IMR-90 (cell line): ENCODE measurements around the gene GPR62. TPM values are rescaled to one million over a fixed set of nuclear protein-coding genes. Genes with fewer than 3 reads are reported as not detected.

ENCODE experiments used
- ATAC-seq: fragments of 200-7000 bp; cut with Tn5 transposase; 2 replicates; pipeline ENCODE4 v1.9.1; 2020; ENCODE audit warnings: low read depth, mild to moderate bottlenecking, moderate library complexity
- BruUV-seq: library from RNA; stranded (reverse); fragments of 400-500 nt; replicated peaks from 2 replicates; lab custom pipeline; 2021; lab: Mats Ljungman, UMichigan
- CTCF ChIA-PET: fragments of 300-600 bp; formaldehyde crosslinking; extraction: SDS; loops from one replicate; lab custom pipeline; 2021; ENCODE audit warnings: antibody characterized with exemption; lab: Yijun Ruan, JAX
- POLR2A ChIA-PET: fragments of 300-600 bp; sonication (Branson Sonifier 250); formaldehyde crosslinking; loops from one replicate; lab custom pipeline; 2022; ENCODE audit warnings: antibody characterized with exemption; ENCODE audit not compliant: unreplicated experiment; lab: Charles Lee
- DNase-seq: peaks from one replicate; pipeline ENCODE4 v3.0.0; 2013
- H2AFZ ChIP-seq: replicated peaks from 2 replicates; pipeline ENCODE3; 2013; ENCODE audit warnings: low read length, mild to moderate bottlenecking; ENCODE audit not compliant: poor library complexity
- H2AK5ac ChIP-seq: 2 replicates; pipeline ENCODE4 v1.6.1; 2013; ENCODE audit warnings: low read depth, low read length, inconsistent platforms
- H2AK9ac ChIP-seq: replicated peaks from 2 replicates; pipeline ENCODE3; 2013; ENCODE audit warnings: mild to moderate bottlenecking, low read depth, low read length, moderate library complexity; ENCODE audit not compliant: poor library complexity
- H2BK120ac ChIP-seq: 2 replicates; pipeline ENCODE4 v1.6.1; 2013; ENCODE audit warnings: low read depth, low read length, inconsistent platforms
- H2BK15ac ChIP-seq: 3 replicates; pipeline ENCODE4 v1.6.1; 2013; ENCODE audit warnings: low read depth, low read length, inconsistent platforms
- H2BK20ac ChIP-seq: 2 replicates; pipeline ENCODE4 v1.6.1; 2013; ENCODE audit warnings: low read depth, mild to moderate bottlenecking, inconsistent platforms, low read length, moderate library complexity
- H2BK5ac ChIP-seq: 2 replicates; pipeline ENCODE4 v1.6.1; 2013; ENCODE audit warnings: mild to moderate bottlenecking, low read depth, low read length, inconsistent platforms; ENCODE audit not compliant: poor library complexity, severe bottlenecking
- H3K14ac ChIP-seq: replicated peaks from 2 replicates; pipeline ENCODE4 v1.6.1; 2013; ENCODE audit warnings: low read depth, low read length, inconsistent platforms
- H3K18ac ChIP-seq: 2 replicates; pipeline ENCODE4 v1.6.1; 2013; ENCODE audit warnings: low read depth, low read length, control low read depth
- H3K23ac ChIP-seq: 2 replicates; pipeline ENCODE4 v1.6.1; 2013; ENCODE audit warnings: low read depth, low read length, inconsistent platforms
- H3K27ac ChIP-seq: 2 replicates; pipeline ENCODE4 v1.5.1; 2013; ENCODE audit warnings: mild to moderate bottlenecking, control low read depth, low read length; ENCODE audit not compliant: insufficient read depth
- H3K27me3 ChIP-seq: 2 replicates; pipeline ENCODE4 v1.6.1; 2013; ENCODE audit warnings: low read length; ENCODE audit not compliant: control insufficient read depth, insufficient read depth
- H3K36me3 ChIP-seq: 2 replicates; pipeline ENCODE4 v1.6.1; 2013; ENCODE audit warnings: low read length, mixed read lengths; ENCODE audit not compliant: control insufficient read depth, insufficient read depth
- H3K4ac ChIP-seq: 2 replicates; pipeline ENCODE4 v1.6.1; 2013; ENCODE audit warnings: low read depth, low read length, inconsistent platforms
- H3K4me1 ChIP-seq: 2 replicates; pipeline ENCODE4 v1.6.1; 2013; ENCODE audit warnings: low read length, mixed read lengths; ENCODE audit not compliant: control insufficient read depth, insufficient read depth
- H3K4me2 ChIP-seq: 2 replicates; pipeline ENCODE4 v1.6.1; 2013; ENCODE audit warnings: low read depth, mild to moderate bottlenecking, control low read depth, low read length, moderate library complexity
- H3K4me3 ChIP-seq: 2 replicates; pipeline ENCODE4 v1.5.1; 2013; ENCODE audit warnings: low read depth, mild to moderate bottlenecking, control low read depth, low read length, moderate library complexity; ENCODE audit not compliant: insufficient read depth
- H3K56ac ChIP-seq: 2 replicates; pipeline ENCODE4 v1.6.1; 2013; ENCODE audit warnings: low read length, inconsistent platforms; ENCODE audit not compliant: insufficient read depth; ENCODE audit errors: extremely low read depth
- H3K79me1 ChIP-seq, 2 experiments: 2 replicates each; pipeline ENCODE4 v1.6.1; 2013; ENCODE audit warnings: low read length in 2 of 2, inconsistent platforms in 1 of 2, low read depth in 1 of 2
- H3K9ac ChIP-seq: 2 replicates; pipeline ENCODE4 v1.6.1; 2013; ENCODE audit warnings: low read depth, low read length, control low read depth
- H3K9me1 ChIP-seq: 2 replicates; pipeline ENCODE4 v1.6.1; 2013; ENCODE audit warnings: low read length, inconsistent platforms; ENCODE audit not compliant: insufficient read depth
- H3K9me3 ChIP-seq: 2 replicates; pipeline ENCODE4 v1.6.1; 2013; ENCODE audit warnings: low read length; ENCODE audit not compliant: control insufficient read depth, insufficient read depth
- H4K20me1 ChIP-seq: 2 replicates; pipeline ENCODE4 v1.6.1; 2013; ENCODE audit warnings: low read length, inconsistent platforms; ENCODE audit not compliant: insufficient read depth
- H4K5ac ChIP-seq: 2 replicates; pipeline ENCODE4 v1.6.1; 2013; ENCODE audit warnings: mild to moderate bottlenecking, low read depth, low read length, control low read depth
- H4K8ac ChIP-seq, 2 experiments: 2 replicates each; pipeline ENCODE4 v1.6.1; 2013; ENCODE audit warnings: low read depth in 2 of 2, low read length in 2 of 2, control low read depth in 1 of 2, inconsistent platforms in 1 of 2
- H4K91ac ChIP-seq: 2 replicates; pipeline ENCODE4 v1.6.1; 2013; ENCODE audit warnings: low read depth, low read length, inconsistent platforms; ENCODE audit not compliant: insufficient read depth
- BHLHE40 ChIP-seq: fragments of 150-350 bp; IDR thresholded peaks from 2 replicates; pipeline ENCODE4 v1.6.1; 2016; ENCODE audit warnings: mild to moderate bottlenecking, low read depth, low read length
- CEBPB ChIP-seq: IDR thresholded peaks from 2 replicates; pipeline ENCODE4 v1.6.1; 2012; ENCODE audit warnings: low read depth, low read length, improper control_type of control experiment
- CHD1 ChIP-seq: IDR thresholded peaks from 2 replicates; pipeline ENCODE4 v1.6.1; 2012; ENCODE audit warnings: low read depth, low read length, improper control_type of control experiment
- CTCF ChIP-seq: conservative IDR thresholded peaks from 2 replicates; pipeline ENCODE4 v1.5.1; 2012; ENCODE audit warnings: mild to moderate bottlenecking, low read depth, low read length, improper control_type of control experiment
- ELK1 ChIP-seq: fragments of 150-350 bp; IDR thresholded peaks from 2 replicates; pipeline ENCODE4 v1.6.1; 2016; ENCODE audit warnings: low read depth, mild to moderate bottlenecking, low read length, moderate library complexity, borderline replicate concordance
- FOS ChIP-seq: fragments of 150-350 bp; IDR thresholded peaks from 2 replicates; pipeline ENCODE4 v1.6.1; 2016; ENCODE audit warnings: low read depth, low read length
- MAFK ChIP-seq: IDR thresholded peaks from 2 replicates; pipeline ENCODE4 v1.6.1; 2012; ENCODE audit warnings: low read depth, low read length, improper control_type of control experiment
- MAZ ChIP-seq: IDR thresholded peaks from 2 replicates; pipeline ENCODE4 v1.6.1; 2012; ENCODE audit warnings: low read depth, mild to moderate bottlenecking, low read length, improper control_type of control experiment, moderate library complexity, borderline replicate concordance
- MXI1 ChIP-seq: IDR thresholded peaks from 2 replicates; pipeline ENCODE4 v1.6.1; 2012; ENCODE audit warnings: low read depth, mild to moderate bottlenecking, low read length, moderate library complexity, borderline replicate concordance
- NFE2L2 ChIP-seq: fragments of 150-350 bp; IDR thresholded peaks from 2 replicates; pipeline ENCODE4 v1.6.1; 2016; ENCODE audit warnings: low read depth, mild to moderate bottlenecking, low read length
- POLR2A ChIP-seq: IDR thresholded peaks from 2 replicates; pipeline ENCODE4 v1.6.1; 2012; ENCODE audit warnings: mild to moderate bottlenecking, low read depth, low read length
- RAD21 ChIP-seq: IDR thresholded peaks from 2 replicates; pipeline ENCODE4 v1.6.1; 2012; ENCODE audit warnings: low read length, improper control_type of control experiment
- RCOR1 ChIP-seq: IDR thresholded peaks from 2 replicates; pipeline ENCODE4 v1.6.1; 2012; ENCODE audit warnings: mild to moderate bottlenecking, low read length, improper control_type of control experiment; ENCODE audit not compliant: insufficient replicate concordance
- RFX5 ChIP-seq: IDR thresholded peaks from 2 replicates; pipeline ENCODE4 v1.8.0; 2012; ENCODE audit warnings: low read depth, mild to moderate bottlenecking, low read length, moderate library complexity
- SMC3 ChIP-seq: fragments of 150-350 bp; IDR thresholded peaks from 2 replicates; pipeline ENCODE4 v1.6.1; 2016; ENCODE audit warnings: low read depth, mild to moderate bottlenecking, antibody characterized with exemption, low read length, moderate library complexity
- USF2 ChIP-seq: fragments of 150-350 bp; IDR thresholded peaks from 2 replicates; pipeline ENCODE4 v1.6.1; 2017; ENCODE audit warnings: mild to moderate bottlenecking, antibody characterized with exemption, low read length, low read depth
- WGBS, 2 experiments: methylation state at CpG; one replicate each; pipeline versions ENCODE4 v1.1.5 to v1.1.7; 2013; ENCODE audit warnings: missing lambda C conversion rate in 2 of 2; ENCODE audit not compliant: insufficient read length in 1 of 2; ENCODE audit errors: extremely low coverage in 2 of 2; 5-methylcytosine and 5-hydroxymethylcytosine counted together
- dilution Hi-C: fragments of 300-500 bp; cut with HindIII; formaldehyde crosslinking; loops from one replicate; pipeline ENCODE4 v1.14.3; 2018; ENCODE audit warnings: low sequenced_read_pairs; ENCODE audit not compliant: unreplicated experiment
- in situ Hi-C: fragments of 300-500 bp; cut with MboI; formaldehyde crosslinking; loops from 3 replicates; pipeline ENCODE4 v1.14.3; 2019; ENCODE audit warnings: low sequenced_read_pairs, inconsistent platforms, mixed read lengths
- intact Hi-C: fragments of 100-400 bp; cut with micrococcal nuclease; formaldehyde crosslinking; loops from 2 replicates; pipeline ENCODE4 v1.10.0; 2022
- polyA plus RNA-seq, 3 experiments: library from polyadenylated mRNA; depleted of rRNA; stranded (reverse); fragments of >200 nt; gene quantifications; 2 replicates each; pipeline ENCODE4 v1.2.3, GENCODE V29; 2012; ENCODE audit warnings: low replicate concordance in 1 of 3
- total RNA-seq: library from RNA; depleted of rRNA; stranded (reverse); fragments of >200 nt; gene quantifications from 2 replicates; pipeline ENCODE4 v1.2.3, GENCODE V29; 2012

Gene GPR62
- total and polyA plus RNA-seq, 2 of the 4 experiments (the other 2 are of a cell fraction): under 0.01 TPM; not detected in 1

- Histone ChIP-seq H3K9me3 (no peaks in the 10 kb centered on the region), H4K8ac (no peak overlapping the region), H2BK5ac (no peak overlapping the region), H3K27me3 (no peaks in the 10 kb centered on the region), H4K20me1 (no peaks in the 10 kb centered on the region), H3K14ac (no peak overlapping the region), H3K9ac (no peak overlapping the region), H3K4me2 (no peak overlapping the region), H2BK15ac (no peak overlapping the region), H3K18ac (no peak overlapping the region), H2AFZ (no peak overlapping the region), H2AK9ac (no peak overlapping the region), H3K79me1 (no peaks in the 10 kb centered on the region), H3K4me1 (no peaks in the 10 kb centered on the region), H4K5ac (no peak overlapping the region), H3K23ac (no peak overlapping the region), H3K4me3 (no peak overlapping the region), H2BK120ac (no peak overlapping the region), H3K9me1 (no peaks in the 10 kb centered on the region), H2BK20ac (no peak overlapping the region), H4K91ac (no peak overlapping the region), H3K56ac (no peak overlapping the region), H3K4ac (no peak overlapping the region), H3K36me3 (peaks cover 14% of the 10 kb centered on the region), H2AK5ac (no peak overlapping the region), H3K27ac (no peak overlapping the region)
- ChIA-PET POLR2A (no interaction called here), CTCF (no interaction called here)
- intact Hi-C loops: loop anchor here (10.0 kb wide), 1 partner anchor 594 kb away; no protein-coding TSS in a partner anchor
- in situ Hi-C loops: loop anchor here (25.0 kb wide), 1 partner anchor 541 kb away; the partner anchor contains the start of genes MANF and RBM15B
- dilution Hi-C loops: no loop called here
- WGBS, 2 experiments: 80% methylated on average over 1 of the region's 7 CpGs; no CpG with 5 or more reads in 1 of the 2 experiments
- TF ChIP-seq FOS (no peak), MXI1 (no peak), CHD1 (no peak), CTCF (no peak), BHLHE40 (no peak), POLR2A (no peak), USF2 (no peak), NFE2L2 (no peak), RFX5 (no peak), RCOR1 (no peak), MAZ (no peak), CEBPB (no peak), SMC3 (no peak), ELK1 (no peak), RAD21 (no peak), MAFK (no peak)
- DNase-seq (no peak), ATAC-seq (no peak)
- no TSS peak for BruUV-seq
These were observed 26.7 kb upstream of the GPR62 start for GRCh38 chr3:51928438-51928837.
